ENCODE results near the gene TRPM3.

The TRPM3 gene

DNA sequence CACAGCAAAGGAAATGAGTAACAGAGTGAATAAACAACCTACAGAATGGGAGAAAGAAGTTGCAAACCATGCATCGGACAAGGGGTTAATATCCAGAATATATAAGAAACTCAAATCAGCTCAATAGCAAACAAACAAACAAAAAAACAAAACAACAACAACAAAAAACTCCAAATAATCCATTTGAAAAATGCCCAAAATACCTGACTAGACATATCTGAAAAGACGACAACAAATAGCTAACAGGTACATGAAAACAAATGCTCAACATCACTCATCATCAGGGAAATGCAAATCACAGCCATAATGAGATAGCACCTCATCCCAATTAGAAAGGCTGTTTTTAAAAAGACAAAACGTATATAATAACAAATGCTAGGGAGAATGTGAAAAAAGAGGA, 111.2 kb downstream of the TRPM3 start:
- H3F3A ChIP-seq (ENCODE audit: insufficient read depth, low read length) = no peaks in the 10 kb centered on the region
- TF ChIP-seq, protein P1, sequence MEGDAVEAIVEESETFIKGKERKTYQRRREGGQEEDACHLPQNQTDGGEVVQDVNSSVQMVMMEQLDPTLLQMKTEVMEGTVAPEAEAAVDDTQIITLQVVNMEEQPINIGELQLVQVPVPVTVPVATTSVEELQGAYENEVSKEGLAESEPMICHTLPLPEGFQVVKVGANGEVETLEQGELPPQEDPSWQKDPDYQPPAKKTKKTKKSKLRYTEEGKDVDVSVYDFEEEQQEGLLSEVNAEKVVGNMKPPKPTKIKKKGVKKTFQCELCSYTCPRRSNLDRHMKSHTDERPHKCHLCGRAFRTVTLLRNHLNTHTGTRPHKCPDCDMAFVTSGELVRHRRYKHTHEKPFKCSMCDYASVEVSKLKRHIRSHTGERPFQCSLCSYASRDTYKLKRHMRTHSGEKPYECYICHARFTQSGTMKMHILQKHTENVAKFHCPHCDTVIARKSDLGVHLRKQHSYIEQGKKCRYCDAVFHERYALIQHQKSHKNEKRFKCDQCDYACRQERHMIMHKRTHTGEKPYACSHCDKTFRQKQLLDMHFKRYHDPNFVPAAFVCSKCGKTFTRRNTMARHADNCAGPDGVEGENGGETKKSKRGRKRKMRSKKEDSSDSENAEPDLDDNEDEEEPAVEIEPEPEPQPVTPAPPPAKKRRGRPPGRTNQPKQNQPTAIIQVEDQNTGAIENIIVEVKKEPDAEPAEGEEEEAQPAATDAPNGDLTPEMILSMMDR (IDR thresholded peaks at IDR 0.05; ENCODE audit: low read length) = no peak
- TF ChIP-seq EZH2 (optimal IDR thresholded peaks at IDR 0.05; ENCODE audit: low read depth, low read length) (no peak), EZH2phosphoT487 (IDR thresholded peaks at IDR 0.05; ENCODE audit: low read length) (no peak)
- no peak overlapping the region for H3K27ac ChIP-seq (ENCODE audit: low read length)

DNA sequence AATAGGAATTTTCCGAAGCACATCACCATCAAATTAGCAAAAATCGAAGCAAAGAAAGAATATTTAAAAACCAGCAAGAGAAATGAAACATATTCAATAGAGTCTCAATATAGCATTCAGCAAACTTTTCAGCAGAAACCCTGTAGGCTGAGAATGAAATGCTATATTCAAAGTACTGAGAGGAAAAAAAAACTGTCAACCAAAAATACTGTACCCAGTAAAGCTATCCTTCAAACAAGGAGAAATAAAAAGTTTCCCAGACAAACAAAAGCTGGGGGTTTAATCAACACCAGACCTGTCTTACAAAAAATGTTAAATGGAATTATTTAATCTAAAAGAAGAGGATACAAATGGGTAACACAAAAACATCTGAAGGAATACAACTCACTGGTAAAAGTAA, 116.0 kb downstream of the TRPM3 start:
- Histone ChIP-seq H3K27me3 (replicated peaks; ENCODE audit: insufficient read depth, low read length) (no peaks in the 10 kb centered on the region), H2AFZ (ENCODE audit: low read length) (no peak overlapping the region), H3K9me2 (replicated peaks; ENCODE audit: insufficient read depth, low read length) (no peaks in the 10 kb centered on the region), H3K4me2 (ENCODE audit: low read depth, low read length) (no peak overlapping the region), H3K9ac (ENCODE audit: low read length) (no peak overlapping the region), H3K79me2 (ENCODE audit: low read length) (no peaks in the 10 kb centered on the region), H3K9me3 (replicated peaks; ENCODE audit: insufficient read depth, low read length) (no peaks in the 10 kb centered on the region), H3K27ac (ENCODE audit: low read length) (no peak overlapping the region), H3K4me1 (ENCODE audit: low read length) (no peaks in the 10 kb centered on the region), H3K4me3 (ENCODE audit: low read length) (no peak overlapping the region), H3F3A (ENCODE audit: insufficient read depth, low read length) (no peaks in the 10 kb centered on the region), H4K20me1 (ENCODE audit: insufficient read depth, low read length) (no peaks in the 10 kb centered on the region), H3K36me3 (replicated peaks; ENCODE audit: insufficient read depth, low read length) (no peaks in the 10 kb centered on the region)
- DNase-seq = no peak
- TF ChIP-seq, protein P1 (IDR thresholded peaks at IDR 0.05; ENCODE audit: low read length) = no peak
- TF ChIP-seq EZH2phosphoT487 (IDR thresholded peaks at IDR 0.05; ENCODE audit: low read length) (no peak), EZH2 (optimal IDR thresholded peaks at IDR 0.05; ENCODE audit: low read depth, low read length) (no peak)

More for the DNA sequence above, 111.2 kb downstream of the TRPM3 start:
- no peak overlapping the region for H2AFZ ChIP-seq (ENCODE audit: low read length)
- no peaks in the 10 kb centered on the region for H3K9me3 ChIP-seq (replicated peaks; ENCODE audit: insufficient read depth, low read length)
- H3K27me3 ChIP-seq (replicated peaks; ENCODE audit: insufficient read depth, low read length) = no peaks in the 10 kb centered on the region
- no peak overlapping the region for H3K4me3 ChIP-seq (ENCODE audit: low read length)
- H3K36me3 ChIP-seq (replicated peaks; ENCODE audit: insufficient read depth, low read length) = no peaks in the 10 kb centered on the region
- no peak overlapping the region for H3K4me2 ChIP-seq (ENCODE audit: low read depth, low read length)
- H3K79me2 ChIP-seq (ENCODE audit: low read length) = no peaks in the 10 kb centered on the region
- H3K4me1 ChIP-seq (ENCODE audit: low read length) = no peaks in the 10 kb centered on the region
- no peaks in the 10 kb centered on the region for H4K20me1 ChIP-seq (ENCODE audit: insufficient read depth, low read length)
- H3K9me2 ChIP-seq (replicated peaks; ENCODE audit: insufficient read depth, low read length) = no peaks in the 10 kb centered on the region
- no peak for DNase-seq
- no peak overlapping the region for H3K9ac ChIP-seq (ENCODE audit: low read length)

DNA sequence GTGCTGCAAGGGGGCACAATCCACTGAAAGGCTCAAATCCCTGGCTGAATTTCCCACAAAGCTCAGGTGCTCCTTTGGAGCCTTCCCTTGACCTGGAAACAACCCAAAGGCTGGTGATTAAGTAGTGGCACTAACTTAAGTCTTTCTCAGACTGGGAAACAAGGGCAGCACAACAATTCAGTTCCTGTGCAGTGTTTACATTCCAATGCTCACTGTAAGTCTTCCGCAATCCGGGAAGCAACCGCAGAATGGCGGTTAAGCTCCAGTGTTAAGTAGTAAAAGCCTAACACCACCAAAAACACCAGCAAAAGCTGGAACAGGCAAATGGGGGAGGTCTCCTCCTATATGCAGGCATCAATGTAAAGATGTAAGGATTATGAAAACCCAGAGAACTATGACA, 117.2 kb downstream of the TRPM3 start:
- H3K4me1 ChIP-seq (ENCODE audit: low read length) = no peaks in the 10 kb centered on the region
- H3K4me2 ChIP-seq (ENCODE audit: low read depth, low read length) = no peak overlapping the region
- H3K9me2 ChIP-seq (replicated peaks; ENCODE audit: insufficient read depth, low read length) = no peaks in the 10 kb centered on the region
- H3K79me2 ChIP-seq (ENCODE audit: low read length) = no peaks in the 10 kb centered on the region
- H3F3A ChIP-seq (ENCODE audit: insufficient read depth, low read length) = no peaks in the 10 kb centered on the region
- no peaks in the 10 kb centered on the region for H3K36me3 ChIP-seq (replicated peaks; ENCODE audit: insufficient read depth, low read length)
- H3K4me3 ChIP-seq (ENCODE audit: low read length) = no peak overlapping the region
- H3K27ac ChIP-seq (ENCODE audit: low read length) = no peak overlapping the region
- no peaks in the 10 kb centered on the region for H4K20me1 ChIP-seq (ENCODE audit: insufficient read depth, low read length)
- no peak overlapping the region for H2AFZ ChIP-seq (ENCODE audit: low read length)
- H3K27me3 ChIP-seq (replicated peaks; ENCODE audit: insufficient read depth, low read length) = no peaks in the 10 kb centered on the region
- TF ChIP-seq, protein P1 (IDR thresholded peaks at IDR 0.05; ENCODE audit: low read length) = no peak
- no peak for TF ChIP-seq EZH2 (optimal IDR thresholded peaks at IDR 0.05; ENCODE audit: low read depth, low read length)
- TF ChIP-seq EZH2phosphoT487 (IDR thresholded peaks at IDR 0.05; ENCODE audit: low read length) = no peak
- DNase-seq = no peak
- H3K9ac ChIP-seq (ENCODE audit: low read length) = no peak overlapping the region
- H3K9me3 ChIP-seq (replicated peaks; ENCODE audit: insufficient read depth, low read length) = no peaks in the 10 kb centered on the region
